Astrocyte (in vitro differentiated cells and primary cell): ENCODE measurements around the gene CD4.

Experiments
- EZH2 ChIP-seq: IDR thresholded peaks from 2 replicates; pipeline ENCODE4 v1.6.1; 2012; ENCODE audit warnings: mild to moderate bottlenecking, low read length, inconsistent platforms; ENCODE audit not compliant: insufficient read depth
- TF ChIP-seq, protein P1 (sequence below): IDR thresholded peaks from 2 replicates; pipeline ENCODE4 v1.5.1; 2011; ENCODE audit warnings: low read depth, mild to moderate bottlenecking, inconsistent platforms, low read length, moderate library complexity; ENCODE audit not compliant: insufficient read depth

GRCh38 chr12:6826734-6827436, 37.6 kb downstream of the CD4 start:
- TF ChIP-seq, protein P1, sequence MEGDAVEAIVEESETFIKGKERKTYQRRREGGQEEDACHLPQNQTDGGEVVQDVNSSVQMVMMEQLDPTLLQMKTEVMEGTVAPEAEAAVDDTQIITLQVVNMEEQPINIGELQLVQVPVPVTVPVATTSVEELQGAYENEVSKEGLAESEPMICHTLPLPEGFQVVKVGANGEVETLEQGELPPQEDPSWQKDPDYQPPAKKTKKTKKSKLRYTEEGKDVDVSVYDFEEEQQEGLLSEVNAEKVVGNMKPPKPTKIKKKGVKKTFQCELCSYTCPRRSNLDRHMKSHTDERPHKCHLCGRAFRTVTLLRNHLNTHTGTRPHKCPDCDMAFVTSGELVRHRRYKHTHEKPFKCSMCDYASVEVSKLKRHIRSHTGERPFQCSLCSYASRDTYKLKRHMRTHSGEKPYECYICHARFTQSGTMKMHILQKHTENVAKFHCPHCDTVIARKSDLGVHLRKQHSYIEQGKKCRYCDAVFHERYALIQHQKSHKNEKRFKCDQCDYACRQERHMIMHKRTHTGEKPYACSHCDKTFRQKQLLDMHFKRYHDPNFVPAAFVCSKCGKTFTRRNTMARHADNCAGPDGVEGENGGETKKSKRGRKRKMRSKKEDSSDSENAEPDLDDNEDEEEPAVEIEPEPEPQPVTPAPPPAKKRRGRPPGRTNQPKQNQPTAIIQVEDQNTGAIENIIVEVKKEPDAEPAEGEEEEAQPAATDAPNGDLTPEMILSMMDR: no peak
- TF ChIP-seq EZH2: no peak
